Ectodermal cell (in vitro differentiated cells): ENCODE data around the gene STX8.

ENCODE experiments used
- H3K27ac ChIP-seq: 2 replicates; pipeline ENCODE4 v1.7.0; 2013; ENCODE audit warnings: mild to moderate bottlenecking, low read depth, low read length; ENCODE audit not compliant: insufficient read depth, poor library complexity, severe bottlenecking
- H3K27me3 ChIP-seq: 2 replicates; pipeline ENCODE4 v1.7.0; 2013; ENCODE audit warnings: mild to moderate bottlenecking, low read length; ENCODE audit not compliant: insufficient read depth, control insufficient read depth, poor library complexity, severe bottlenecking
- H3K36me3 ChIP-seq: one replicate; pipeline ENCODE4 v1.7.0; 2013; ENCODE audit warnings: low read length; ENCODE audit not compliant: control insufficient read depth, insufficient read depth
- H3K4me1 ChIP-seq: one replicate; pipeline ENCODE4 v1.7.0; 2013; ENCODE audit warnings: low read length; ENCODE audit not compliant: control insufficient read depth, insufficient read depth
- H3K4me3 ChIP-seq: 2 replicates; pipeline ENCODE4 v1.7.0; 2013; ENCODE audit warnings: low read depth, low read length, control low read depth; ENCODE audit not compliant: insufficient read depth
- H3K9me3 ChIP-seq: 2 replicates; pipeline ENCODE4 v1.7.0; 2013; ENCODE audit warnings: mild to moderate bottlenecking, low read length, moderate library complexity; ENCODE audit not compliant: control insufficient read depth
- WGBS, 2 experiments: methylation state at CpG; one replicate each; pipeline ENCODE4 v1.1.7; 2013; ENCODE audit warnings: missing lambda C conversion rate in 2 of 2; 5-methylcytosine and 5-hydroxymethylcytosine counted together

The STX8 gene

DNA sequence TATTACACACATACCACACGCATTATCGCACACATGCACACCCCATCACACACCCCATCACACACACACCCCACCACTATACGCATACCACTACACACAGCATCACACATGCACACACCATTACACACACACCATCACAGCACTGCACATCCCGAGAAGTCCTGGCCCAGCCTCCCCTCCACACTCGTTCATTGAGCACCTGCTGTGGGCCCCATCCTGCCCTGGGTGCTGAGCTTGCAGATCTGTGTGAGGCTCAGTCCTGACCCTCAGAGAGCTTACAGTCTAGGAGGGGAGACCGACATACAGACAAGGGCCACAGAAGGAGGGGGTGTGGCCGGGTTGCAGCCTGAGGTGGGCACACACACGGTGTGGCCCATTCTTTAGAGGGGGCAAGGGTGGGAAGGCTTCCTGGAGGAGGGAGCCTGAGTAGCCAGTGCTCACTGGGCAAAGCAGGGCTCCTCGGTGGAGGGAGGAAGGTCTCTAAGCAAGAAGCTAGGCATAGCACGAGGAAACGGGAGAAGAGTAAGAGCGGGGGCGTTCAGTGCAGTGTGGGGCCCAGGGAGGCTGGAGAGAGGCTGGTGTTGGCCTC, 347.7 kb downstream of the STX8 start:
- H3K4me3 ChIP-seq: no peak overlapping the region

DNA sequence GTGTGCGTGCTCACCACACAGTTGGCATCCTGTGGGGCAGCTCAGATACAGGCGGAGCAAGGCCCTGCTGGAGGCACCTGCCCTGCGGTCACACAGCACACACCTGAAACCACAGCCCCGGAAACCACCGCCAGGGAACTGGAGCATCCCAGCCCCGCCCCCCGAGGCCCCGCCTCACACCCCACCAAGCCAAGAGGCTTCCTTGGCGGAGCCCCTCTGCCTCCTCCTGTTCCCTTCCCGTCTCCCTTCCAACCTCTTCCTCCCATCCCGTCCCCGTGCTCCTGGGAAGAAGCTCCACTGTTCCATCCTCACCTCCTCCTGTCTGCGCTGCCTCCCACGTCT, 348.9 kb downstream of the STX8 start:
- H3K27me3 ChIP-seq: peaks cover 62% of the 10 kb centered on the region

More for the DNA sequence above, 347.7 kb downstream of the STX8 start:
- no peaks in the 10 kb centered on the region for H3K36me3 ChIP-seq
- H3K9me3 ChIP-seq: no peaks in the 10 kb centered on the region
- peaks cover 50% of the 10 kb centered on the region for H3K27me3 ChIP-seq
- no peak overlapping the region for H3K27ac ChIP-seq
- H3K4me1 ChIP-seq: peaks cover 4% of the 10 kb centered on the region
- whole genome bisulfite sequencing, 2 experiments: 83 to 85% methylated on average over 13 of the region's 13 CpGs

DNA sequence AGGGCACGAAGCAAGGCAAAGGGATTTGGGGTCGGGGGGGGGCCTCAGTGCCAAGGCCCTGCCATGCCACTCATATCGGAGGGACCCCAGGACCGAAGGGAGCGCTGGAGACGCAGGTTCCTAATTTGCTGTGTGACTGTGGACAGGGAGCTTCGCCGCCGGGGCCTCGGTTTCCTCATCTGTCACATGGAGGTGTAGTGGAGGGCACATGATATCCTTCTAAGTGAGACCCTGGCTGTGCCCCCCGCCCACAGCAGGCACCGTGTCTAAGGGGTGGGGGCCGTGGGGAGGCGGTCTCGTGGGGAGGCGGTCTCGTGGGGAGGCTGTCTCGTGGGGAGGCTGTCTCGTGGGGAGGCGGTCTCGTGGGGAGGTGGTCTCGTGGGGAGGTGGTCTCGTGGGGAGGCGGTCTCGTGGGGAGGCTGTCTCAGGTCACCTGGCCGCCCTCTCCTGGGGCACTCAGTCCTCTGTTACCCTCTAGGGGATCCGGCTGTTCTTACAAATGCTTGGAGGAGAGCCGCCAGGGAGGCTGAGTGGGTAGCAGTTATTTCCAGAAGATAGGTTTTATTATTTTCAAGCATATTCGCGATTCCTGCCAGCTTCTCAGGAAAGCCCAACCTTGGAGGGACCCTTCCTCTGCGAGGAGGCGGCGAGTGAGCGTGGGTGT, 349.4 kb downstream of the STX8 start:
- no peak overlapping the region for H3K4me3 ChIP-seq
- H3K36me3 ChIP-seq: no peaks in the 10 kb centered on the region
- no peaks in the 10 kb centered on the region for H3K9me3 ChIP-seq
- H3K27ac ChIP-seq: no peak overlapping the region
- H3K27me3 ChIP-seq: peaks cover 67% of the 10 kb centered on the region
- 86 to 87% methylated on average over 34 of the region's 34 CpGs for WGBS, 2 experiments
- peaks cover 17% of the 10 kb centered on the region for H3K4me1 ChIP-seq

More for the DNA sequence above, 348.9 kb downstream of the STX8 start:
- Histone ChIP-seq H3K4me3 (no peak overlapping the region), H3K36me3 (no peaks in the 10 kb centered on the region), H3K27ac (no peak overlapping the region), H3K4me1 (peaks cover 12% of the 10 kb centered on the region), H3K9me3 (no peaks in the 10 kb centered on the region)
- WGBS, 2 experiments: 70 to 71% methylated on average over 14 of the region's 14 CpGs

DNA sequence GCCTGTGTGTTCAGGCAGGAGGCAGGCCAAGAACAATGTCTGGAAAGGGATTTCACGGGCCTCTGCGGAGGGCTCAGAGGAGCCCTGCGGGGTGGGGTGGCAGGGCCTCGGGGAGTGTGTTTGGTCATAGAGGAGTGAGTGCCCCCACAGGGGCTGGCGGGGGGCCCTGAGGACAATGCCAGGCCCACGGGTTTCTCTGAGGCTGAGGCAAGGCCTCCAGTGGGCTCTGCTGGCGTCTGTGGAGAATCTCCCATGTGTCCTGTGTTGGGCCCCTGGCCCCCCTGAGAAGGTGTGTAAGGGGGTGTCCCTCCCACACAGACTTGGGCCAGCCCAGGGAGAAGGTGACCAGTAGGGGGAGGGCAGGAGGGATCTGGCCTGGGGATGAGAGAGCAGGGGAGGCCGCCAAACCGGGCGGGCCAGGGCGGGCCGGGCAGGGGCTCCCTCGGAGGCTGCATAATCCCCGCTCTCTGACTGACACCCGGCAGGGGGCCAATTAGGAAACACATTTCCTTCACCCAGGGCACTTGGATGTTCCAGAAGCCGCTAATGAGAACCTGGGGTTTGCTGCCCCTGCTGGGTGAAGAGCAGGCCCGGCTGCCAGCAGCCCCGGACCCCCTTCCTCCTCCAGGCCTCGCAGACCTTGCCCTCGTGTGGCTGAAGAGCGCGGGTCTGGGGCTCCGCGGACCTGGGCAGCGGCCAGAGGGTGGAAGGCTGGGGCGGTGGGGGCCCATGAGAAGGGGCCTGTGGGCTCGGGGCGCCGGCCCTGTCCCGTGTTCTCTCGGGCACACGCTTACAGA, 350.1 kb downstream of the STX8 start:
- Histone ChIP-seq H3K27ac (no peak overlapping the region), H3K4me3 (no peak overlapping the region), H3K4me1 (peaks cover 22% of the 10 kb centered on the region), H3K9me3 (no peaks in the 10 kb centered on the region), H3K27me3 (peaks cover 67% of the 10 kb centered on the region), H3K36me3 (no peaks in the 10 kb centered on the region)
- WGBS, 2 experiments: 27% methylated on average over 32 of the region's 32 CpGs

DNA sequence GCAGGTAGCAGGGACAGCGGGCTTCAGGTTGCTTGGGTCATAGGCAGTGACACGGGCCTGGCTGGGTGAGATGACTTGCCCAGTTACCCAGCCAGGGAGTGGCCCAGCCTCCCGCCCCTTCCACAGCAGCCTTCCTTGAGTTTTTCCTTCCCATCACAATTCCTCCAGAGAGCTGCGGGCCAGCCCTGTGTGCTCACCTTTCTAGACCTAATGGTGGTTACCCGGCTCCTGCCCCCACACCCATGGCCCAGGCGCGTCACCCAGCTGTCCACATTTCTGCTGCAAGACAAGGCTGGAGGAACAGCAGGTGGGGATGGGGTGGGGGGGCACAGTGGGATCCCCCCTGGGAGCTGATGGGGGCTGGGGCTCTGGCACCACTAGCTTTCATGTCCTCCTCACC, 351.1 kb downstream of the STX8 start:
- Histone ChIP-seq H3K27ac (no peak overlapping the region), H3K4me3 (no peak overlapping the region), H3K27me3 (peaks cover 73% of the 10 kb centered on the region), H3K9me3 (no peaks in the 10 kb centered on the region), H3K36me3 (no peaks in the 10 kb centered on the region), H3K4me1 (peaks cover 32% of the 10 kb centered on the region)
- 92 to 93% methylated on average over 7 of the region's 7 CpGs for WGBS, 2 experiments

DNA sequence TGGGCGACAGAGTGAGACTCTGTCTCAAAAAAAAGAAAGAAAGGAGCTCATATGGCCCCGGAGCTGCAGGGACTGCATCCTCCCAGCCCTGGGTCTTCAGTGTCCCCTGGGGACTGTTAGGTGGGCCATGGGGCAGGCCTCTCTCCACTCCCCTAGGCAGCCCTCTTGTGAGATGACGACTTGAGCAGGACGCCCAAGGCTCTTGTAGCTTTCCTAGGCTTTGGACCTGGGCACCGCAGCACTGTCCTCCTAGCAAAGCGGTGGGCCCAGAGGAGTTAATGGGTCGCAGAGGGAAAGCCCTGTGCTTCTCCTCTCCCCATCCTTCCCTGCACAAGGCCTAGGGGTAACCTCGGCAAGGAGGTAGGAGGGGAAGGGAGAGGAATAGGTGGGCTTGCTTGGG, 352.1 kb downstream of the STX8 start:
- Histone ChIP-seq H3K27ac (no peak overlapping the region), H3K4me3 (no peak overlapping the region), H3K9me3 (no peaks in the 10 kb centered on the region), H3K27me3 (peaks cover 83% of the 10 kb centered on the region), H3K4me1 (peaks cover 32% of the 10 kb centered on the region), H3K36me3 (no peaks in the 10 kb centered on the region)
- WGBS, 2 experiments: 77 to 79% methylated on average over 8 of the region's 8 CpGs

DNA sequence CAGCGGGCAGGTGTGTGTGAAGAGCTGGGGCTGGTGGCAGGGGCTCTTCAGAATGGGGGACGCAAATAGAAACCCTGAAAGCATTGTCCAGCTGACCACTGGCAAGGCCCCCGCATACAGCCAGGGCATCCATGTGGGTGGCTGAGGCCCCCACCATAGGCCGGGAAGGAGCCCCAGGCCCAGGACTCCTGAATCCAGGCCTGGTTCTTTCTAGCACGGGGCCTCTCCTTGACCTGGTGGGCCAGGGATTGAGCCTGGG, 353.8 kb downstream of the STX8 start:
- peaks cover 87% of the 10 kb centered on the region for H3K27me3 ChIP-seq
- no peak overlapping the region for H3K27ac ChIP-seq
- no peak overlapping the region for H3K4me3 ChIP-seq
- H3K9me3 ChIP-seq: no peaks in the 10 kb centered on the region
- peaks cover 32% of the 10 kb centered on the region for H3K4me1 ChIP-seq
- WGBS, 2 experiments: 91 to 93% methylated on average over 5 of the region's 5 CpGs
- H3K36me3 ChIP-seq: no peaks in the 10 kb centered on the region

DNA sequence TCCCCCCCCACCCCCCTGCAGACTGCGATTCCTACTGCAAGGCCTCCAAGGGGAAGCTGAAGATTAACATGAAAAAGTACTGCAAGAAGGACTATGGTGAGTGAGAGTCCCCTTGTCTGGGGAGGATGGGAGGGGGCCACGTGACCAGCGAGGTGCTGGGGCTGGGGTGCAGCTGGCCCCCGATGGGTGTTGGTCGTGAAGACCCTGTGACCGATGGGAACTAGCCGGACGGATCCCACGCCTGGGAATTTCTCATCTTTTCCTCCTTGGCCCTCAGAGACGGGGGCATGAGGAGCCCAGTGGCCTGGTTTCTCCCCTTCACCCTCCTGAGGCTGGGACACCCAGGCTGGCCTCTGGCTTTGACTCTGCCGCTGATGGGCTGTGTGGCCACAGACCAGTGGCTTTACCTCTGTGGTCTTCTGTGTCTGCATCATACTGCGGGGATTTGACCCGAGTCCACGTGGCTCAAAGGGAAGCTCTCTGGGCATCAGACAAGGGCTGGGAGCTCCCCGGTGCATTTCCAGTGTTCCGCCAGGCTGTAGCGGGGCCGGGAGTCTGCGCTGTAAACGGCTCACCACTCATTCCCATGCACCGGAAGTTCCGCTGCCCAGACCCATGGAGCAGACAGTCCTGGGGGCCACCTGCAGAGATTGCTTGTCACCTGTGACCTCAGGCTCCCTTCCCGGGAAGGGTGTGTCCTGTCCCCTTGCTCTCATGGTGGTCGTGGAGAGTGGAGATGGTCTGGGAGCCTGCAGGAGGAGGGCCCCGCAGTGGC, 354.3 kb downstream of the STX8 start:
- peaks cover 32% of the 10 kb centered on the region for H3K4me1 ChIP-seq
- no peaks in the 10 kb centered on the region for H3K36me3 ChIP-seq
- peaks cover 84% of the 10 kb centered on the region for H3K27me3 ChIP-seq
- no peak overlapping the region for H3K4me3 ChIP-seq
- peak overlapping the region; percentile 27 for H3K27ac ChIP-seq
- H3K9me3 ChIP-seq: no peaks in the 10 kb centered on the region
- 67 to 70% methylated on average over 24 to 25 of the region's 25 CpGs for WGBS, 2 experiments

DNA sequence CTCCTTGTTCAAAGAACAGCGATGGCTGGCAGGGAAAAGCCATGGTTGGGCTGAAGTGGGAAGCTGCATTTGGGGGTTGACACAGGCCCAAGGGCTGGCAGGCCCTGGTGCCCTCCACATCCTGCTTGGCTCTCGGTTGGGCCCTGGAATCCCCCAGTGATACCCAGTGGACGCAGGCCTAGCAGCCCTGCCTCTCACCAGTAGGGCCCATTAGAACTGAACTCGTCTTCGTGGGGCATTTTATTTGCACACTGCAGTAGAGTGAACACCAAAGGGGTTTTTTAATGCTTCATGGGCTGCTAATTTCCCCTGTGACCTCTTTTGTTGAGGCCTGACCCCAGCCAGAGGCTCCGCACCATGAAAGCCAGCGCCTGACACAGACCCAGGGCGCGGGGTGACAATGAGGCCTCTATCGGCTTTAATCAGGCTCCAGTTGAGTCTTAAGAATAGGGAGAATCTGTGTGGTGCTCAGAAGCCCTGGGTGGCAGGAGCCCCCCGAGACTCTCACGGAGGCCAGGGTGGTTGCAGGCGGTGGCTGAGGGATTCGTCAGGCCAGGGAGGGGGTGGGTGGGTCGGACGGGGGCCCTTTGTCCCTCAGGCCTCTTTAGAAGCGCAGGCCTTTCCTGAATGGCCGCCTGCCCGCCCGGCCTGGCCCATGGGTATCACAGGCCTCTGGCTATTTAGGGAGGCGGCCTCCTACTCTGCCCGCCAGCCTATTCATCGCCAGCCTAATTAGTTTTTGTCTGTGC, 355.0 kb downstream of the STX8 start:
- Histone ChIP-seq H3K4me1 (peaks cover 32% of the 10 kb centered on the region), H3K27me3 (peaks cover 76% of the 10 kb centered on the region), H3K36me3 (no peaks in the 10 kb centered on the region), H3K27ac (peak overlapping the region; percentile 74), H3K9me3 (no peaks in the 10 kb centered on the region), H3K4me3 (no peak overlapping the region)
- WGBS, 2 experiments: 9 to 10% methylated on average over 23 of the region's 23 CpGs
